ENCODE results near the gene SEC24A.
A peak's percentile ranks its signal among the peaks of the same experiment; 100 is the strongest.
"Not testable (repeated sequence)": the region's sequence is repeated elsewhere in the genome, so short reads cannot be mapped to it uniquely, and the experiment has no call there.

SEC24A gene

DNA sequence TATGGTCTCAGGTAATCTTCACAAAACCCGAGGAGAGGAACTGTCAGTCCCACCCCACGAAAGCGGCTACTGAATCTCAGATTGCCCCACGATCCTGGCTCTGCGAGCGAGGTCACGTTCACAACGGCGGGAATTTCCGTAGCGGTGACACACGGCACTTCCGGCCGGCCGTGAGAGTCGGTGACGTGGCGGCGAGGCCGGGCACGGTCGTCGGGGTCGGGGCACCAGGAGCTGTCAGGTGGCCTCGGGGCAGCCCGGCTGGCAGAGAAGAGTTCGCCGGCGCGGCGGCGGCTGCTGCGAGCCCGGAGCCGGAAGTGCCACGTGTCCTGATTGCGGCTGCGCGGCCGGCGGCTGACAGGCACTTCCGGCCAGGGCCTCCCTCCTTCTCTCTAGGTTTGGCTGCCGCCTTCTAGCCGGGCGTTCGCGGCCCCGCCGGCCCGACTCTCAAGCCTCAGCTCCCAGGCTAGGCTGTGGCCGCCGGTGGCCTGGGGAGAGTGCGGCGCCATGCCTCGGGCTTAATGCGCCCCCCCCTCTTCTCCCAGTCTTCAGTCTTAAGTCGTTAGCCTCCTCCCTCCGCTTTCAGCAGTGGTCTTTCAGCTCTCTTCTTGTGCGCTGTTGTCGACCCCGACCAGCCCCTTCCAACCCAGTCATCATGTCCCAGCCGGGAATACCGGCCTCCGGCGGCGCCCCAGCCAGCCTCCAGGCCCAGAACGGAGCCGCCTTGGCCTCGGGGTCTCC lies at the start of gene SEC24A:
TSS of gene SEC24A (plus strand) at position 361 of the 738 bp plus-strand sequence. CDS start at position 653, 292 bp downstream.
- peak; percentile 86 for DNase-seq

DNA sequence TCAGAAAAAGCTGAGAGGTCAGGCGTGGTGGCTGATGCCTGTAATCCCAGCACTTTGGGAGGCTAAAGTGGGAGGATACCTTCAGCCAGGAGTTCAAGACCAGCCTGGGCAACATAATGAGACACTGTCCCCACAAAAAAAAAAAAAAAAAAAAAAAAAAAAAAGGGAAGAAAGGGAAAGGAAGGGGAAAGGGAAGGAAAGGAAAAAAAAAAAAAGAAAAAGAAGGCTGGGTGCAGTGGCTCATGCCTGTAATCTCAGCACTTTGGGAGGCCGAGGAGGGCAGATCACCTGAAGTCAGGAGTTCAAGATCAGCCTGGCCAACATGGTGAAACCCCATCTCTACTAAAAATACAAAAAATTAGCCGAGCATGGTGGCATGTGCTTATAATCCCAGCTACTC lies 48.8 kb upstream of the SEC24A start:
- not testable (repeated sequence) for DNase-seq

- DNase-seq: peak; percentile 16
Measured at GRCh38 chr5:134600600-134600999, 48.0 kb upstream of the SEC24A start.

DNA sequence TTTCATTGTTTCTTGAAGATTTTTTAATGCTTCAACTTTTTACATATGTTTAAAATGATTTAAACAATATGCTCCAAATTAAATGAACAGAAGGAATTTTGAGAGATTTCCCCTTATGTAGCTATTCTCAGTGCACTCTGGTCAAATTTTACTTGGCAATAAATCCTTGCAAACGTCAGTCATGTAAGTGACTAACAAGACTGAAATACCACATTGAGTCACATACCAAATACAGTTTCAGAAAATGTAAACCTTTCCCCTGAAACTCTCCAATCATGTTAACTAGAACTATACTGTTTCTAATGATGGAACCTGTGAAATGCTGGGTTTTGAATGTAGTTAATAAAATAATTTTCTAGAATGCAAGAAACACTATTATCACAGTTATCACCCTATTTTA lies 45.5 kb upstream of the SEC24A start:
- DNase-seq: peak; percentile 7

GRCh38 chr5:134604908-134605307 lies 43.7 kb upstream of the SEC24A start:
- no peak for DNase-seq

DNA sequence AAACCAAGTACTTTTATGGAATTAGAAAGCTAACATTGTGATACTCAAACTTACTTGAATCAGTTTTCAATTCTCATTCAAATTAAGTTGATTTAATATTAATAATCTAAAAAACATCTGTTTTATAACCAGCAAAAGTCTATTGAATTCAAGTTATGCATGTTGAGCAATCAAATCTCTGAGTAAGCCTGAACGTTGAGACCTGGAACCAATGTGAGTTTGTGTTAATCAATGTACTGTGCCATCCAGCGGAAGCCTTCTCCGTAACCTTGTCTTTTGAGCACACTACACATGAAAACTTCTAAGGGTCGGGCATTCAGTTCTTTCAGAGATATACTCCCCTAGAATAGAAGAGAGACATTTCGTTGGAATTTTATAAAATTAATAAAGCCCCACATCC lies 41.9 kb upstream of the SEC24A start:
- DNase-seq: no peak

DNA sequence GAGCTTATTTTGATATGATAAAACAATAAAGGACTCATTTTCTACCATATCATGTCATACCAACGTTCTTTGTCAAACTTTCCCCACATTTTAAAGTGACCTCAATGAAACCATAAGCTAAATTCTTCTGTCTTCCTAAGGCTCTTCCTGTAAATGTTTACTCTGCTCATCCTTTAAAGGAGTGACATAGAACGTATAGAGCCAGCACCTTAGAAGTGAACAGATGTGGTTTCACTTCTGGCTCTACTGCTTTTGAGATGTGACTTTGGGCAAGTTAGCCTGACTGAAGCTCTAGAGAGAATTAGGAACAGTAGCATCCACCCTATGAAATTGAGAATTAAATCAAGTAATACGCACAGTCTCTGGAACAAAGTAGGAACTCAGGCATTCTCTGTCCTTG lies 40.0 kb upstream of the SEC24A start:
- no peak for DNase-seq

DNA sequence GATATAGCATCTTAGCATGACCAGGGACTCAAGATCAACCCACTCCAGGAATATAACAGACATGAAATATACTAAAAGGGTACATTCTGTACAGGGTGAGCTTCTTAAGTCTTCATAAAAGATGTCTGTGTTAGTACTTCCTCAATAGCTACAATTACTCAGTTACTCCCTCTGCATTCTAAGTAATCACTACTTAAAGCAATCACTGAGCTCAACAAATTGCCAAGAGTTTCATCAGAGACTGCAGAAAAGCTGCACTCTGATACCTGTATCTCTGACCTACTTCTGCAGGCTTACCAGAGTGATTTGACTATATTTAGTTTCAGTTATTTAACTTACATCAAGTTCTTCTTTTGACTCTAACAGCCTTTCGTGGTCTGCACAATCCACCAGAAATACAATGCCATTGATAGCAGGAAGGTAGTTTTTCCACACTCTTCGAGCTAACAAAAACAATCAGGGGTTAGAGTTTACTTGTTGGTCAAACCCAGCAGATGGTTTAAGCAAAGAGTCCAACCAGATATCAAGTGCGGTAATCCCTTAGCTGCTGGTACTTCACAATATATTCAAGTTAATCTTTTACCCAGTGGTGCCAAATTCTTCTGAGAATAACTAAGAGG lies 39.2 kb upstream of the SEC24A start:
- DNase-seq: no peak

- DNase-seq: no peak
Measured at GRCh38 chr5:134610725-134611124, 37.9 kb upstream of the SEC24A start.

DNA sequence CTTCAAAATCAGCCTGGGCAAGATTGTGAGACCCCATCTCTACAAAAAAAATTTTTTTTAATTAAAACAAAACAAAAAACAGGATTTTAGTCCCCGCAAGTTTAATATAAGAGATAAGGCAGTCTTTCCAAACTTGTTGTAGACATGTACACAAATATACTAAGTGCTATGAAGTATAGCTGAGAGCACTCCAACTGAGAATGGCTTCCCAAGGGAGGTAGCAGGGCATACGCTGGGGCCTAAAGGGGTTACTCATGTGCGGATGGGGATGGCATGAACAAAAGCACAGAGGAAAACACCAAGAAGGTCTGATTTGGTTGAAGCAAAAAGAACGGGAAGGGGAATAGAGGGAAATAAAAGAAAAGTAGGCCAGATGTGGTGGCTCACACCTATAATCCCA lies 37.1 kb upstream of the SEC24A start:
- no peak for DNase-seq

DNA sequence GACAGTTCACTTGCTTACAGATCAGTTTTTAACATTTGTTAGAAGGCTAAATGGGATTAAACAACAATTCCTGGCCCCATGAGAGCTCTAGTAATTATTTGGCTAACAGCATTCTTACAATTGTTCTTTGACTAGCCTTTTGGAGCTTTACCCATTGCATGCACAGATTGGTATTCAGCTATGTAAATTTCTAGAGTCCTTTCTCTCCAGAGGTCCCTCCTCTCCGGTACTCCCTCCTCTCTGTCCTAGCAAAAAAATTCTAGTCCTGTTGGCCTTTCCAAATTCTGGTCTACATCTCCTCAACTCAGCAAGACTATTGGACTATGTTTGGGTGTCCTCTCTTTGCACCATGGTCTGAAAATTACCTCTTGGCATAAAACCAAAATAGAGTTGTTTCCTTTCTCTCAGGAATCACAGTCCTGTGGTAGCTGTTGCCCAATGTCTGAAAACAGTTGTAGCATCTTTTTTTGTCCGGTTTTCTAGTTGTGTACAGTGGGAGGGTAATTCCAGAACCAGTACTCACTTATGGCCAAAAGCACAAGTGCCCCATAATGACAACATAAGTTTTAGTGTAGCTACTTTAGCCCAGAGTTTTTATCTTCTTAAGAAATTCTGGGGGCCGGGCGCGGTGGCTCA lies 34.0 kb upstream of the SEC24A start:
- no peak for DNase-seq

DNA sequence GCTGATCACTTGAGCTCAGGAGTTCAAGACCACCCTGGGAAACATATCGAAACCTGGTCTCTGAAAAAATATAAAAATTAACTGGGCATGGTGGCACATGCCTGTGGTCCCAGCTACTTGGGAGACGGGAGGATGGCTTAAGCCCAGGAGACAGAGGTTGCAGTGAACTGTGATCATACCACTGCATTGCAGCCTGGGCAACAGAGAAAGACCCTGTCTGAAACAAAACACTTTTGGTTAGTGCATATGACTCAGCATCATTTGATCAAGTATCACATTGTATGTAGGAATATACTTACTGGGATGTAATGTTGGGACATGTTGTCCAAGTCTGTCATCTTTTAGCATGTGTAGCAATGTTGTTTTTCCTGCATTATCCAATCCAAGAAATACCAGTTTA lies 28.0 kb upstream of the SEC24A start:
- DNase-seq: no peak

GRCh38 chr5:134625559-134625958 lies 23.0 kb upstream of the SEC24A start:
- no peak for DNase-seq

DNA sequence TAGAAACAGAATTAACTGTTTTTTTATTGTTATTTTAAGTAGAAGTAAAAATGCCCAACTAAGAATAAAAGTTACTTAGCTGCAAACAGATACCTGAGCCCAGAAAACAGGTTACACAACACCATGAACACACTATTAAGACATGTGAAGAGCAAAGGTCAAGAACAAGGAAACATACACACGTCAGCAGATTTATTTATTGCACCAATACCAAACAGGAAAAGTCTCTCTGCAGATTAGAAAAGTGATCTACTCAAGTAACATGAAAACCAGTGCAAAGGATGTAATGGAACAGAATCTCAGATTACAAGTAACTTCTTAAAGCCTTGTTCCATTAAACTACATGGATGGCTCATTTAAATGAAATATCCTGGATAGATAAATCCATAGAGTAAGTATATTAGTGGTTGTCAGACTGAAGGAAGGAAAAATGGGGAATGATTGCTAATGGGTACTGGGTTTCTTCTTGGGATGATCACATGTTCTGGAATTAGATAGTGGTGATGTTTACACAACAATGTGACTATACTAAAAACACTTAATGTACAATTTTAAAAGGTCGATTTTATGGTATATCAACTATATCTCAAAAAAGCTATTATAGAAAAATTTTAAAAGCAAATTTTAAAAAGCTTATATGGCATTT lies 22.1 kb upstream of the SEC24A start:
- no peak for DNase-seq

- DNase-seq: no peak
Measured at GRCh38 chr5:134634227-134634626, 14.4 kb upstream of the SEC24A start.

- DNase-seq: not testable (repeated sequence)
Measured at GRCh38 chr5:134635366-134635765, 13.2 kb upstream of the SEC24A start.

DNA sequence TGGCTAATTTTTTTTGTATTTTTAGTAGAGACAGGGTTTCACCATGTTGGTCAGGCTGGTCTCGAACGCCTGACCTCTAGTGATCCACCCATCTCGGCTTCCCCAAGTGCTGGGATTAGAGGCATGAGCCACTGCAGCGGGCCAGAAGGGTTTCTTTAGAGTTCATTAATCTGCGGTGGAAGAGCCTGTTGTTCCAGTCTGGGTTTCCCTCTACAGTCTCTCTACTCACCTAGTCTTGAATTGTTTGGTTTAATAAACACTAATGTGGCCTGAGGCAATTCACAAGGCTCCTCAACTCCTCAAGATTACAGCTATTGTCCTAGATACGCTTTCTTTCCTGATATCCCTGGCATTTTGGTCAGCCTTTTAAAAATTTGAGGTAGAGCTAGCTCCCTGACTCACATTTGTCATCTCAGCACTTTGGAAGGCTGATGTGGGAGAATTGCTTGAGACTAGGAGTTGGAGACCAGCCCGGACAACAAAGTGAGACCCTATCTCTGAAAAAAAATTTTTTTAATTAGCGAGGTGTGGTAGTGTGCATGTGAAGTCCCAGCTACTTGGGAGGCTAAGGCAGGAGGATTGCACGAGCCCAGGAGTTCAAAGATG lies 11.4 kb upstream of the SEC24A start:
- DNase-seq: no peak

DNA sequence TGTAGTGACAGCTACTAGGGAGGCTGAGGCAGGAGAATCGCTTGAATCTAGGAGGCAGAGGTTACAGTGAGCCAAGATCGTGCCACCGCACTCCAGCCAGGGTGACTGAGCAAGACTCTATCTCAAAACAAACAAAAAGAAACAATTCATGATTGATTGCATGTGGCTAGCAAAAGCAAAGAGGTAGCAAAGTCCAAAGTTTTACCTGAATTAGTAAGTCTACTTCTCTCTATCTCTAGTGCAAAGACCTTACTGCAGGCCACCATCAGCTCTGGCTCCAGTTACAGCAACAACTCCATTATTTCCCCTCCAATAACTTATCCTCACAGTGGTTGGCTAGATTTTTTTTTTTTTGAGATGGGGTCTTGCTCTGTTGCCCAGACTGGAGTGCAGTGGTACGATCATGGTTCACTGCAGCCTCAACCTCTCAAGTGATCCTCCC lies 9.8 kb upstream of the SEC24A start:
- DNase-seq: no peak

- no peak for DNase-seq
Measured at GRCh38 chr5:134642931-134643530, 5.6 kb upstream of the SEC24A start.

GRCh38 chr5:134647750-134648424 lies 698 bp upstream of the SEC24A start:
- peak; percentile 19 for DNase-seq

DNA sequence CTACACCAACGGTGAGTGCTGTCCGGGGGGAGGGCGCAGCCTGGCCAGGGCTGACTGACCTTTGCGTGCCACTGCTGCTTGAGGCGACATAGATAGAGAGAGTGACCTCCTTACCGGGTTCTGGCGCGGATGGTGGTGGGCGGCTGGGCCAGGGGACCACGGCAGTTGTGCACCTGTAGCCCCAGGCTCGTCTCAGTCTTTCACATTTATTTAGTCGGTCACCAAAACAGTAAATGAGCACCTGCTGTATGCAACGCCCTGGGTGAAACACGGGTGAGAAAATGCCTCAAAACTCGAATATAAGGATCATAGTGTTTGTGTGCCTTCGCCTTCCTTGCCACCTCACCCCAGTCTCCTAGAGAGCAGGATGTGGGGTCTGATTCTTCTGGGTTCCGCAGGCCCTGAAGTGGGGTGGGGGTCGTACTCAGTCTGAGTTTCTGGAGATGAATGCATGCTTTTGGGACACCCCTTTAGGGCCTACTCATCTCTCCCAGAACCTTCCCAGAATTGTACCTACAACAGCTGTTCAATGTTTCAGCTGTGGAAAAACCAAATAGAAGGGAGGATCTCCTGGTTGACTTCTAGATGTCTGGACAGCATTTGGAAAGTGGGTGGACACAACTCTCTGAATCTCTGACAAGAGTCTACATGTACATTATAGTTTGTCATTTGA lies 714 bp downstream of the SEC24A start:
- DNase-seq: no peak

GRCh38 chr5:134650660-134651059 lies 2.1 kb downstream of the SEC24A start:
- DNase-seq: not testable (repeated sequence)
